Mesenchymal stem cell (in vitro differentiated cells and primary cell): Measurements from ENCODE around the gene ZNF532.

Source experiments
- DNase-seq: peaks from one replicate; pipeline ENCODE4 v3.0.0-alpha.2; 2013
- H2AFZ ChIP-seq: one replicate; pipeline ENCODE4 v1.6.1; 2013; ENCODE audit warnings: low read depth, mild to moderate bottlenecking, control low read depth, inconsistent platforms, low read length, moderate library complexity
- H2AK5ac ChIP-seq: 2 replicates; pipeline ENCODE4 v1.6.1; 2013; ENCODE audit warnings: low read length, moderate library complexity, mild to moderate bottlenecking, inconsistent platforms; ENCODE audit not compliant: severe bottlenecking
- H2BK120ac ChIP-seq: one replicate; pipeline ENCODE4 v1.6.1; 2013; ENCODE audit warnings: low read depth, mild to moderate bottlenecking, inconsistent platforms, low read length, moderate library complexity
- H2BK12ac ChIP-seq, 2 experiments: one replicate each; pipeline ENCODE4 v1.6.1; 2013; ENCODE audit warnings: inconsistent platforms in 2 of 2, low read length in 2 of 2, mild to moderate bottlenecking in 2 of 2, moderate library complexity in 2 of 2, control low read depth in 1 of 2
- H2BK15ac ChIP-seq: one replicate; pipeline ENCODE4 v1.6.1; 2013; ENCODE audit warnings: mild to moderate bottlenecking, low read depth, inconsistent platforms; ENCODE audit not compliant: poor library complexity, severe bottlenecking
- H2BK5ac ChIP-seq: 2 replicates; pipeline ENCODE4 v1.6.1; 2013; ENCODE audit warnings: low read depth, mild to moderate bottlenecking, low read length, control low read depth, inconsistent platforms; ENCODE audit not compliant: poor library complexity, severe bottlenecking
- H3K14ac ChIP-seq, 2 experiments: one replicate each; pipeline ENCODE4 v1.6.1; 2013; ENCODE audit warnings: inconsistent platforms in 2 of 2, low read length in 2 of 2, control low read depth in 1 of 2, mild to moderate bottlenecking in 1 of 2, moderate library complexity in 1 of 2
- H3K18ac ChIP-seq, 2 experiments: one replicate each; pipeline ENCODE4 v1.6.1; 2013; ENCODE audit warnings: inconsistent platforms in 2 of 2, low read length in 2 of 2, control low read depth in 1 of 2, low read depth in 1 of 2, mild to moderate bottlenecking in 1 of 2
- H3K23ac ChIP-seq, 2 experiments: one replicate each; pipeline ENCODE4 v1.6.1; 2013; ENCODE audit warnings: inconsistent platforms in 2 of 2, low read length in 2 of 2, mild to moderate bottlenecking in 2 of 2, moderate library complexity in 2 of 2, control low read depth in 1 of 2
- H3K27ac ChIP-seq: 2 replicates; pipeline ENCODE4 v1.5.1; 2013; ENCODE audit warnings: mild to moderate bottlenecking, moderate library complexity, low read length, control low read depth, inconsistent platforms; ENCODE audit not compliant: poor library complexity, severe bottlenecking
- H3K27me3 ChIP-seq, 2 experiments: 2 replicates each; pipeline versions ENCODE4 v1.6.1 to v1.7.0; 2013; ENCODE audit warnings: low read length in 2 of 2, mild to moderate bottlenecking in 2 of 2, moderate library complexity in 2 of 2, control low read depth in 1 of 2, inconsistent platforms in 1 of 2; ENCODE audit not compliant: control insufficient read depth in 1 of 2, insufficient read depth in 1 of 2
- H3K36me3 ChIP-seq, 2 experiments: 2 replicates each; pipeline versions ENCODE4 v1.6.1 to v1.7.0; 2013; ENCODE audit warnings: low read length in 2 of 2, control low read depth in 1 of 2, inconsistent platforms in 1 of 2, low read depth in 1 of 2, mild to moderate bottlenecking in 1 of 2; ENCODE audit not compliant: insufficient read depth in 2 of 2, control insufficient read depth in 1 of 2
- H3K4ac ChIP-seq, 2 experiments: one replicate each; pipeline ENCODE4 v1.6.1; 2013; ENCODE audit warnings: inconsistent platforms in 2 of 2, low read length in 2 of 2, mild to moderate bottlenecking in 2 of 2, moderate library complexity in 2 of 2, control low read depth in 1 of 2, low read depth in 1 of 2
- H3K4me1 ChIP-seq: 2 replicates; pipeline ENCODE4 v1.6.1; 2013; ENCODE audit warnings: low read depth, low read length, control low read depth; ENCODE audit not compliant: control insufficient read depth, insufficient read depth
- H3K4me2 ChIP-seq: 2 replicates; pipeline ENCODE4 v1.6.1; 2013; ENCODE audit warnings: low read length, mild to moderate bottlenecking, inconsistent platforms; ENCODE audit not compliant: poor library complexity, severe bottlenecking
- H3K4me3 ChIP-seq, 2 experiments: 2 replicates each; pipeline versions ENCODE4 v1.5.1 to v1.7.0; 2013; ENCODE audit warnings: low read length in 2 of 2, mild to moderate bottlenecking in 2 of 2, control low read depth in 1 of 2, low read depth in 1 of 2; ENCODE audit not compliant: insufficient read depth in 1 of 2
- H3K79me1 ChIP-seq: replicated peaks from 2 replicates; pipeline ENCODE4 v1.6.1; 2013; ENCODE audit warnings: mild to moderate bottlenecking, control low read depth, low read length, inconsistent platforms; ENCODE audit not compliant: poor library complexity, severe bottlenecking
- H3K9ac ChIP-seq: 2 replicates; pipeline ENCODE4 v1.7.0; 2013; ENCODE audit warnings: mild to moderate bottlenecking, low read length, moderate library complexity
- H3K9me3 ChIP-seq: 2 replicates; pipeline ENCODE4 v1.7.0; 2013; ENCODE audit warnings: mild to moderate bottlenecking, low read length; ENCODE audit not compliant: control insufficient read depth
- H4K8ac ChIP-seq: one replicate; pipeline ENCODE4 v1.6.1; 2013; ENCODE audit warnings: inconsistent platforms, mild to moderate bottlenecking, low read length, moderate library complexity
- H4K91ac ChIP-seq: one replicate; pipeline ENCODE4 v1.6.1; 2013; ENCODE audit warnings: mild to moderate bottlenecking, low read length, inconsistent platforms
- WGBS: methylation state at CpG from one replicate; pipeline ENCODE4 v1.1.7; 2013; ENCODE audit warnings: mixed read lengths; 5-methylcytosine and 5-hydroxymethylcytosine counted together

ZNF532 gene

DNA sequence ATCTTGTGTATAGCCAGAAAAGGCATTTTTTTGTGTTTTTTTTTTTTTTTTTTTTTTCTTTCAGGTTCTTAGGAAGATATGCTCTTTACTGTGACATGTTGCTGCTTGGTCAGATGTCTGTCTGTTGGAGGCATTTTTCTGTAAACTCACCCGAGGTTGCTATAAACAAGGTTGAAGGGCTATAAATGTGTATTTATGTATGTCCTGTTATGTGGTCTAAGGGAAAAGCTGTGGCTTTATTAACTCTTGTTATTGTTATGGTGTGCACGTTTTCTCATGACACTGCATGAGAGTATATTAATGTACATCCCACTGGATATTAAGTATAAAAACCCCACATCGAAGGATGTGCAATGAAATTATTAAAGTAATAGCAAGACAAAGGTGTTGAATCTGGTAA is 102.0 kb downstream of the ZNF532 start:
- Histone ChIP-seq H3K9ac (no peak overlapping the region), H3K4me1 (no peaks in the 10 kb centered on the region), H3K4ac (peak overlapping the region; percentile 92 to 96), H3K4me2 (no peak overlapping the region), H2BK12ac (peak overlapping the region; percentile 99 to 100), H2BK15ac (no peak overlapping the region), H3K18ac (peak overlapping the region; percentile 95), H3K27ac (no peak overlapping the region), H3K9me3 (no peaks in the 10 kb centered on the region), H4K91ac (no peak overlapping the region), H3K23ac (no peak overlapping the region), H3K14ac (no peak overlapping the region), H2BK5ac (no peak overlapping the region), H2AK5ac (no peak overlapping the region), H3K4me3 (no peak overlapping the region), H3K79me1 (peaks cover 42% of the 10 kb centered on the region), H2BK120ac (peak overlapping the region; percentile 99), H3K27me3 (no peaks in the 10 kb centered on the region), H4K8ac (no peak overlapping the region), H3K36me3 (peaks cover 30 to 44% of the 10 kb centered on the region in 2 experiments), H2AFZ (no peak overlapping the region)
- 55% methylated on average over 2 of the region's 3 CpGs for WGBS
- peak; percentile 82 for DNase-seq

- peak overlapping the region in 1 of 2 experiments; percentile 96 for H3K4ac ChIP-seq
- H4K8ac ChIP-seq: peak overlapping the region; percentile 81
- peak overlapping the region; percentile 99 for H4K91ac ChIP-seq
- no peak overlapping the region for H3K23ac ChIP-seq
- H3K18ac ChIP-seq: peak overlapping the region; percentile 95
- no peak overlapping the region for H3K27ac ChIP-seq
- no peak overlapping the region for H3K4me2 ChIP-seq
- peaks cover 24 to 46% of the 10 kb centered on the region in 2 experiments for H3K36me3 ChIP-seq
- H2BK120ac ChIP-seq: peak overlapping the region; percentile 22
- WGBS: 25% methylated on average over 5 of the region's 5 CpGs
- H2BK12ac ChIP-seq: peak overlapping the region; percentile 69 to 99
- no peak overlapping the region for H3K14ac ChIP-seq
- no peak overlapping the region for H3K4me3 ChIP-seq
- no peaks in the 10 kb centered on the region for H3K27me3 ChIP-seq
- no peak overlapping the region for H2BK5ac ChIP-seq
- no peak overlapping the region for H3K9ac ChIP-seq
- peaks cover 37% of the 10 kb centered on the region for H3K79me1 ChIP-seq
- DNase-seq: peak; percentile 95
- no peak overlapping the region for H2AFZ ChIP-seq
- no peaks in the 10 kb centered on the region for H3K4me1 ChIP-seq
- H2AK5ac ChIP-seq: no peak overlapping the region
- no peak overlapping the region for H2BK15ac ChIP-seq
- no peaks in the 10 kb centered on the region for H3K9me3 ChIP-seq
Measured at GRCh38 chr18:58967751-58968254, 103.1 kb downstream of the ZNF532 start.

DNA sequence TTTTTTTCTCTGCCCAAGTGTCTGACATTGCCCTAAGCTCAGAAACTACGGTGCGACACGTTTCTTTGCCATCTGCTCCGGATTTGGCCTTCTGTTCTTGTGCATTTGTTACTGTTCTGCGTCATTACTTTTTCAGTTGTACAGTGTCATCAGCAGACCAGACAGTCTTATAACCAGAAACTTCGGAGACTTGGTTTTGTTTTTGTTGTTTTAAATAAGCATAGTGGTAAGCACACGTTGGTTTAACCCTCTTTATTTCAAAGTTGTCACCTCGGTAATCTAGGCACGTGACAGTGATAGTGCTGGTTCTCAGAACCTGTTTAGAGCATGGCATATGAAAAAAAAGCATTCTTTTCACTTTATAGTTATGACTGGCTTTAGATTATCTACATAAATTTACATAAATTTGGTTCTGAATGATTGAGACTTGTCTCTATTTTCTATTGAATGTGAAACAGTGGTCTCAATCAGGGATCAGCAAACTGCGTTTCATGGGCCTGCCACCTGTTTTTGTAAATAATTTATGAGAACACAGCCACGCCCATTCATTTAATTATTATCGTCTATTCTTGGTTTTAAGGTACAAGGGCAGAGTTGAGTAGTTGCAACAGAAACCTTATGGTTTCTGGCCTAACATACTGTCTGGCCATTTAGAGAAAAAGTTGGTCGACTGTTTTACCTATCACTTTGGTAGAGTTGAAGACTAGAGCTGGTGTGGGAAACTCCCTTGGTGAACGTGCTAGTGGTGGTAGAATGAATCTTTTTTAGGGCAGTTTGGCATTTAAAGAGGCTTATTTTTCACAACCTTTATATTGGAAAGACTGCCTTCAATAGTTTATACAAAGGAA is 106.5 kb downstream of the ZNF532 start:
- Histone ChIP-seq H3K9me3 (no peaks in the 10 kb centered on the region), H3K27me3 (no peaks in the 10 kb centered on the region), H3K4ac (peak overlapping the region in 1 of 2 experiments; percentile 47), H2BK120ac (peak overlapping the region; percentile 15), H3K27ac (no peak overlapping the region), H2AFZ (no peak overlapping the region), H3K4me3 (no peak overlapping the region), H3K4me2 (no peak overlapping the region), H4K91ac (no peak overlapping the region), H2BK12ac (peak overlapping the region in 1 of 2 experiments; percentile 83), H2BK15ac (no peak overlapping the region), H3K14ac (no peak overlapping the region), H3K18ac (peak overlapping the region; percentile 68 to 74), H3K4me1 (peaks cover 4% of the 10 kb centered on the region), H4K8ac (no peak overlapping the region), H3K9ac (no peak overlapping the region), H2BK5ac (no peak overlapping the region), H3K36me3 (peaks cover 23 to 67% of the 10 kb centered on the region in 2 experiments), H3K23ac (no peak overlapping the region), H2AK5ac (no peak overlapping the region), H3K79me1 (peaks cover 32% of the 10 kb centered on the region)
- 90% methylated on average over 11 of the region's 14 CpGs for WGBS
- no peak for DNase-seq

DNA sequence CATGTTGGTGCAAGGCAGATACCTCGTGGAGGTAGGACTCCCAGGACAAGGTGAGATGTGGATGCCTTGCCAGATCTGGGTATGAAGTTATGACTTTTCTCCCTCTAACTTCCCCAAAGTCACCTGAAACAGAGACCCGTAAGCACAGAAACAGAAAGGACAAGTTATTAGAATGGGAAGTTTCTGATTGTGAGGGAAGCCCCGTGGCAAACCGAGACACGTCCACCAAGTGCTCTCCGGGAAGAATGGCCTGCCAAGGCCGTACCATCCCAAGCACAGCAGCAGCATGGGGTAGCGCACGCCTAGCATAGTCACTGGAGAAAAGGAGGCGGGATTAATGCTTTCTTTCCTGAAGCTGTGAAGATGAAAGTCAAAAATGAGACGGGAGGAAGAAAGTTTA is 110.6 kb downstream of the ZNF532 start:
- Histone ChIP-seq H2AK5ac (peak overlapping the region; percentile 59), H3K4me1 (peaks cover 8% of the 10 kb centered on the region), H3K4me3 (no peak overlapping the region), H3K27ac (no peak overlapping the region), H3K27me3 (no peaks in the 10 kb centered on the region), H2AFZ (no peak overlapping the region), H3K36me3 (peaks cover 18 to 55% of the 10 kb centered on the region in 2 experiments), H3K9ac (no peak overlapping the region), H3K9me3 (no peaks in the 10 kb centered on the region), H3K14ac (no peak overlapping the region), H3K4me2 (no peak overlapping the region), H2BK5ac (no peak overlapping the region), H3K4ac (peak overlapping the region in 1 of 2 experiments; percentile 7), H2BK12ac (peak overlapping the region in 1 of 2 experiments; percentile 37), H3K23ac (no peak overlapping the region), H2BK15ac (no peak overlapping the region), H4K91ac (no peak overlapping the region), H2BK120ac (no peak overlapping the region), H4K8ac (peak overlapping the region; percentile 85), H3K18ac (peak overlapping the region in 1 of 2 experiments; percentile 28), H3K79me1 (peaks cover 23% of the 10 kb centered on the region)
- no peak for DNase-seq
- 95% methylated on average over 10 of the region's 11 CpGs for WGBS
